HG03103 (cell line): Measurements from ENCODE around the gene PPA1.
A peak's percentile ranks its signal among the peaks of the same experiment; 100 is the strongest.
"Not testable (repeated sequence)": the region's sequence is repeated elsewhere in the genome, so short reads cannot be mapped to it uniquely, and the experiment has no call there.

Experiments
- ATAC-seq: cut with Tn5 transposase; IDR thresholded peaks from one replicate; pipeline ENCODE4 v1.9.1; 2021; ENCODE audit warnings: low read depth; ENCODE audit not compliant: unreplicated experiment

PPA1 gene

GRCh38 chr10:70233109-70233938 lies at the start of gene PPA1:
Gene PPA1, minus strand, starts transcription at chr10:70233429. Its CDS starts 102 bp downstream, at chr10:70233327.
- ATAC-seq = peak; percentile 84

DNA sequence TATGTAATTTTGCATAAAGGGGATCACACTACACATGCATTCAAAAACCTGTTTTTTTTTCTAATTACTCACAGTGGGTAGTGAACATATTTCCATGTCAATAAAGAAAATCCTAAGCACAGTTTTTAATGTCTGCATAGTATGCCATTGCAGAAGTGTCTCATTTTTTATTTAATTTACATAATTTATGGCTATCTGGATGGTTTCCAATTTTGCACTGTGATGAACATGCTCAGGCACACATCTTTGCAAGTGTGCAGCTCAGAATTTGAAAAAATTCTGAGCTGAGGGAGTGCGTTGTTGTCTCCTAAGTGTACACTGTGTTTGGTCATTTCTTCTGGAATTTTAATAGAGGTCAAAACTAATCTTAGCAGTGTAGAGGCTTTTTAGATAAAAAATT lies 48.4 kb upstream of the PPA1 start:
- no peak for ATAC-seq

GRCh38 chr10:70280099-70280498 lies 46.9 kb upstream of the PPA1 start:
- no peak for ATAC-seq

DNA sequence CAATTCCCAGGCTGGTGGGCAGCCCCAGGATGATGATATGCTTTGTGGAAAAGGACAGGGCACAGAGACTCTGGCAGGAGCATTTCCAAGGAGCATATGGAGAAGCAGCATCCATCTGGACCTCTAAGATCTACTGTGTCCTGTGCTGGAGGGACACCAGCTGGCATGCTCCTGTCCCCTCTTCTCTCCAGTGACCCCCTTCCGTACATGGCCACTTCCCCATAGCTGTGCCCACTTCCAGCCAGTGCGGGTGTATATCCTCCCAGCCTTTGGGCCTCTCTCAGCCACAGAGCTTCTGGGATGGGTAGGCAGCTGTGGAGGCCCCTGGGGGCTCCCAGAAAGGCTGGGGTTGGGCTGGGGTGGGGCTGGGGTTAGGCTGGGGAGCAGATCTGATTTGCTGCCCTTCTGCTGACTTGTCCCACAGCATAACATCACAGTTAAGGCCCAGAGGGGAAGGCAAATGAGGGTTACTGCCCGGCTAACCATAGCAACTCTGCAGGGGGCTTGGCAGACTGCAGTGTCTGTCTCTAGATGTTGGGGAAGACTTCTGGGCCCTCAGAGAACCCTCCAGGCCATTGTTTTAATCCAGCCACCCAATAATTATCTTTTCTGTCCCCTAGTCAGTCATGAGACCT lies 44.3 kb upstream of the PPA1 start:
- ATAC-seq = no peak

DNA sequence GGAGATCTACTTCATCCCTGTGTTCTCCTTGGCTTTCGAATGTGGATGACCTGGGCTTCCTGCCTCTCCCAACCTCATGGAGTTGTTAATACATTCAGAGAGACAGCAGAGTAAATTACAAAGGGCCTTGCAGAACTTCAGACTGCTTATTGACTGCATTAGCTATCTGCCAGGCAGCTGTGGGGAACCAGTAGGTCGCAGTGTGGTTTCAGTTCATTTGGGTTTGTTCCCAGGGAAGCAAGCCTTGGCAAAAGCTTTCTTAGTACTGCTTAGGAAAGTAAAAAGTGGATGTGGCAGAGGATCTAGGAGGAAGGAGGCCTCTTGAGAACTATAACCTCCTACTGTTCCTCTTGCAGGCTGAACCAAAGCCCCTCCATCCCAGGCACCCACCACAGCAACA lies 41.4 kb upstream of the PPA1 start:
- ATAC-seq = no peak

DNA sequence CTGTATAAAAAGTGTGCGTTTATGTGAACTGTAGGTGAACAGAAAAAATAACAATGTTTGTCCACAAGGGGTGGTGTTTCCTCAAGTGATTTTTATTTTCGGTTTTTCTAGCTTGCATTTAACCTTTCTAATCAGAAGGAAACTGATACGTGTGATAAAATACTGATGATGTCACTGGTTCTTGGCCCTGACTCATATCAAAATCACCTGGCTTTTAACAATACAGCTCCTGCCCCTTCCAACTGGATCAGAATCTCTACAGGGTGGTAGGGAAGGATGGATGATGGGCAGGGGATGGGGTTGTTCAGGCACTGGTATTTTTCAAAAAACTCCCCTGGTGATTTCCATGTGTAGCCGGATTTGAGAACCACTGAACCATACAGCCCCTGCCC lies 39.7 kb upstream of the PPA1 start:
- ATAC-seq = peak; percentile 57

GRCh38 chr10:70271996-70272924 lies 39.0 kb upstream of the PPA1 start:
- no peak for ATAC-seq

- no peak for ATAC-seq
These were observed 37.7 kb upstream of the PPA1 start for GRCh38 chr10:70270952-70271351.

DNA sequence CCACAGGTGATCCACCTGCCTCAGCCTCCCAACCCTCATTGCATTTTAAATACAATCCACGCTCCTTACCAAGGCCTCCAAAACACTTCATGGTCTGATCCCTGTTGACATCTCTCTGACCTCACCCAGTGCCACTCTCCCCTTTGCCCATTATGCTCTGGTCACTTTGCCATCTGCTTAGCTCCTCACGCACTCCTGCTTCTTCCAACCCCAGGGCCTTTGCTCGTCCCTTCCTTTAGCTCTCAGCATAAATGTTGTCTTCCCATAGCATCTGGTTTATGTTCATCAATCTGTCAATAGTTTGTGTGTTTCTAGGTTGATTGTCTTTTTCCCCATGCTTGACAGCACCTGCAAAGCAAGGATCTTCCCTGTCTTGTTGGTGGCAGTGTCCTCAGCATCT lies 36.5 kb upstream of the PPA1 start:
- ATAC-seq = no peak

DNA sequence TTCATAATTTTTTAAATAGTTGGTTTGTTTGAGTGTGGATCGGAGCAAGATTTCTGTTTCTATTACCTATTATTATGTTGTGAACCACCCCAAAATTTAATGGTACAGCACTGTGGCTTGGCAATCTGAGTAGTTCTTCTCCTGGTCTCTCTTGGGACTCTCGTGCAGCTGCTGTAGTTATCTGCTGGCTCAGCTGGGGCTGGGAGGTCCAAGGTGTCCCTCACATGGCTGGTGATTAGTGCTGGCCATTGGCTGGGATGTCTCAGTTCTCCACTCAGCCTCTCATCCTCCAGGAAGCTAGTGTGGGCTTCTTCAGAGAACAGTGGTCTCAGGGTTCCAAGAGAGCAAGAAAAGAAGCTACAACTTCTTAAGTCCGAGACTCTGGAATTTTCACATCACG lies 35.1 kb upstream of the PPA1 start:
- ATAC-seq = no peak

- no peak for ATAC-seq
These were observed 34.1 kb upstream of the PPA1 start for GRCh38 chr10:70267161-70267933.

DNA sequence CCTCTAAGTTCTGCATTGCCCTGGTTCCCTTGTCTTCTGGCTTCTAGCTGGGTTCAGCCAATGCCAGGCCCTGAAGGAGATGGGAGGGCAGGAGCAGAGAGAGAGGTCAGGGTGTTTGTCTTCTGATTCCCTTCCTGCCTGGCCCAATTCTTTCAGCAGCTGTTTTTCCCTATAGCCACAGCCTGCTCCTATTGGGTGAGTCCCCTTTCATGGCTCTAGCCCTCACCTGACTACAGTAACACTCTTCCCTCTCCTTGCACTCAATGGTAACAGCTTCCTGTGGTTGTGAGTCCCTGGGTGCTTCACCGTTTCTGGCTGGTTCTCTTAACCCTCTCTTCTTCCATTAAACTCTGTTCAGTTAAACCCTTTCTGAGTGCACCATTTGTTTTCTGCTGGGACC lies 33.5 kb upstream of the PPA1 start:
- no peak for ATAC-seq

GRCh38 chr10:70266056-70266455 lies 32.8 kb upstream of the PPA1 start:
- no peak for ATAC-seq

DNA sequence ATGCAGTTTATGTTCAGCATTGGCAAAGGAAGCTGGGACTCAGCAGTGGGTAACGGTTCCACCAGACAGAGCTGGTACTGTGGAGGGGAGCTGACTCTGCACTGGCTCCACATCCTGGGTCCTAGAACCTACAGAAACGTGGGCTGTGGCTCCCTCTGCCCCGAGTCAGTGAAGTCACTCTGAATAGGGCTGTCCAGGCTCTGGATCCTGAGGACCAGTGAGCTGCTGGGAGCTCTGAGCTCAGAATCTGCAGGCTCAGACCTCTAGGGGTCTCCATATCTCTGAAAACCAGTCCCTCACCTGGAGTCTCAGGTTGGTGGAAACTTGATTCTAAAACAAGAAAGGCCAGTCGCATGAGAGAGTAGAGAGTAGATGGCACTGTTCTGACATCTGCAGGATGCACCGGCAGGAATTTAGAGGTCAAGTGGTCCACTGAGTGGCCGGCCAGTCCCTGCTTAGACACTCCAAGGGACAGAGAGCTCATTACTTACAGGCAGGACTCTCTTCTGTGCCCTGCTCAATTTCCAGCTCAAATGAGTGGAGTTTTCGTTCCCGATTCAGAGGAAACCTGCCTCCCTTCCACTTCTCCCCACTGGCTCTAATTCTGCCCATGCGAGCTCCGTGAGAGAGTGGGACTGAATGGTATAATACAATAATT lies 31.9 kb upstream of the PPA1 start:
- ATAC-seq = no peak

- no peak for ATAC-seq
These were observed 27.5 kb upstream of the PPA1 start for GRCh38 chr10:70260734-70261133.

DNA sequence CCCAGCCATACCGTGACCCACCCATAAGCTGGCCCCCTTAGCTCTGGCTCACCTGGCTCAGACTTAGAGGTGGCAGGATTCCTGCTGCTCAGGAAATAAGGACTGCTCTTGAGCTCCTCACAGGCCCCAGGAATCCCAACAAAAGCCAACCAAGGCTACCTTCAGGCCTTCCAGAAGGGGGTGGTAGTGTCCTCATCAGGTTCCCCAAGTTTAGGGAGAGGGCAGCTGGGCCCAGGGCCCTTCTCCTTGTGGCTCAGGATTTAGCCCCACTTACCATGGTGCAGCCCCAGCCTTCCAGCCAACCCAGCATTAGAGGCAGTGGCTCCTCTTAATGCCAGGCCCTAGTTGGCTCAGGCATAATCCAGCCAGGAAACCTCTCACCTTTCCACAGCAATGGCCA lies 27.0 kb upstream of the PPA1 start:
- no peak for ATAC-seq

DNA sequence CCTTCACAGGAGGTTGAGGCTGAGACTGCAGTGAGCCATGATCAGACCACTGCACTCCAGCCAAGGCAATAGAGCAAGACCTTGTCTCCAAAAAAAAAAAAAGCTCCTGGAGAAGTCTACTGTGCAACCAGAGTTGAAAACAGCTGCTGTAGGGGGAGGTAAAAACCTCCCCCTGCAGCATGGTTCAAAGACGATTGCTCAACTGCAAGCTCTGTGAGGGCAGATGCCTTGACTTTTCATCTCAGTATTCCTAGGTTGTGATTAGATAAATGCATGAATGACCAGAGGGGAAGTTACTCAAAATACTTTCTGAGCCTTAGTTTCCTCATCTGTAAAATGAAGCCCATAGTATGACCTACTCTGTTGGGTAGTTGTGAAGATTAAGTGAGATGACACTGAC lies 25.0 kb upstream of the PPA1 start:
- no peak for ATAC-seq

DNA sequence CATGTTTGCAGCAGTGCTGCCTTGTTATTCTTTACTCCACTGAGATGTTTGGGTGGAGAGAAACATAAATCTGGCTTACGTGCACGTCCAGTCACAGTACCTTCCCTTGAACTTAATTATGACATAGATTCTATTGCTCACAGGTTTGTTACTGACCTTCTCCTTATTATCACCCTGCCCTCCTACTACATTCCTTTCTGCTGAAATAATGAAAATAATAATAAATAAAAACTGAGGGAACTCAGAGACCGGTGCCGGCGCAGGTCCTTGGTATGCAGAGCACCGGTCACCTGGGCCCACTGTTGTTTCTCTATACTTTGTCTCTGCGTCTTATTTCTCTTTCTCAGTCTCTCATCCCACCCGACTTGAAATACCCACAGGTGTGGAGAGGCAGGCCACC lies 24.6 kb upstream of the PPA1 start:
- not testable (repeated sequence) for ATAC-seq

GRCh38 chr10:70256463-70256862 lies 23.2 kb upstream of the PPA1 start:
- ATAC-seq = no peak
